ENCODE measurements around the gene PDHB.

DNA sequence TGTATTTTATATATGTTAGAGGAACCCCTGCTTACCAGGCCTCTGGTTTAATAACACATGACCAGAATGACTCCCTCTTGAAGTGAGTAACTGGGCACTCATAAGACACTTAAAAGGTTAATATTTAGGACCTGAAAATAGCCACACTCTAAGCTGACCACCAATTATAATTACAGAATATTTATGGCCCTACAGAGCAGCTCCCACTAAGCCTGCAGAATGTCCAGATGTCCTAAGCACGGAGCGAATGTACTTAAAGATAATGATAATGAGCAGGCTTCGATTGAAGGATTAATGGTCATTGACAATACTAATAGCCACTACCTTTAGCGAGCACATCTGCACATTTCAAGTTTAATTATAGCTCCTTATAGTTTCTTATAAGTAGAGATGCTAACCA lies 35.5 kb upstream of the PDHB start:
- TF ChIP-seq POLR2A (IDR thresholded peaks at IDR 0.05), result no peak
- TF ChIP-seq, protein P1, sequence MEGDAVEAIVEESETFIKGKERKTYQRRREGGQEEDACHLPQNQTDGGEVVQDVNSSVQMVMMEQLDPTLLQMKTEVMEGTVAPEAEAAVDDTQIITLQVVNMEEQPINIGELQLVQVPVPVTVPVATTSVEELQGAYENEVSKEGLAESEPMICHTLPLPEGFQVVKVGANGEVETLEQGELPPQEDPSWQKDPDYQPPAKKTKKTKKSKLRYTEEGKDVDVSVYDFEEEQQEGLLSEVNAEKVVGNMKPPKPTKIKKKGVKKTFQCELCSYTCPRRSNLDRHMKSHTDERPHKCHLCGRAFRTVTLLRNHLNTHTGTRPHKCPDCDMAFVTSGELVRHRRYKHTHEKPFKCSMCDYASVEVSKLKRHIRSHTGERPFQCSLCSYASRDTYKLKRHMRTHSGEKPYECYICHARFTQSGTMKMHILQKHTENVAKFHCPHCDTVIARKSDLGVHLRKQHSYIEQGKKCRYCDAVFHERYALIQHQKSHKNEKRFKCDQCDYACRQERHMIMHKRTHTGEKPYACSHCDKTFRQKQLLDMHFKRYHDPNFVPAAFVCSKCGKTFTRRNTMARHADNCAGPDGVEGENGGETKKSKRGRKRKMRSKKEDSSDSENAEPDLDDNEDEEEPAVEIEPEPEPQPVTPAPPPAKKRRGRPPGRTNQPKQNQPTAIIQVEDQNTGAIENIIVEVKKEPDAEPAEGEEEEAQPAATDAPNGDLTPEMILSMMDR (IDR thresholded peaks at IDR 0.05), result no peak
